Body of pancreas (tissue), 4 donors: ENCODE data around the gene CCDC182. TPM values are rescaled to one million over a fixed set of nuclear protein-coding genes. Genes with fewer than 3 reads are reported as not detected.

Experiments
- ATAC-seq: fragments of 150-250 bp; one replicate; pipeline ENCODE4 v1.9.1; 2016
- DNase-seq, 4 donors: peaks; one replicate each; pipeline ENCODE4 v3.0.0-alpha.2; 2019
- H3K27ac ChIP-seq, 4 donors: fragments of 200-600 bp; sonication (generic); 1 replicate in 3 of 4; 2 replicates in 1 of 4; pipeline versions ENCODE4 v1.5.1 to v1.6.1; 2016 to 2019; ENCODE audit warnings: mild to moderate bottlenecking in 1 of 4, mixed read lengths in 1 of 4, moderate library complexity in 1 of 4
- H3K27me3 ChIP-seq, 2 donors: fragments of 200-600 bp; sonication (generic); one replicate each; pipeline ENCODE4 v1.6.0; 2016; ENCODE audit warnings: mild to moderate bottlenecking in 1 of 2
- H3K36me3 ChIP-seq, 2 donors: fragments of 200-600 bp; sonication (generic); replicated peaks in 1 of 2; 2 replicates each; pipeline ENCODE4 v1.5.1; 2016; ENCODE audit warnings: low read depth in 2 of 2; ENCODE audit not compliant: insufficient read depth in 1 of 2
- H3K4me1 ChIP-seq: fragments of 200-600 bp; sonication (generic); one replicate; pipeline ENCODE4 v1.6.0; 2016
- H3K4me3 ChIP-seq, 2 donors: fragments of 200-600 bp; sonication (generic); 1 replicate in 1 of 2; 2 replicates in 1 of 2; pipeline ENCODE4 v1.5.1; 2016 to 2019
- H3K9me3 ChIP-seq, 3 donors: fragments of 200-600 bp; sonication (generic); 1 replicate in 2 of 3; 2 replicates in 1 of 3; pipeline ENCODE4 v1.5.1; 2016
- CTCF ChIP-seq, 7 experiments: fragments of 450-650 bp in 4 of 7; fragments of 200-600 bp in 3 of 7; sonication (generic) in 3 of 7; IDR thresholded peaks; one replicate each; pipeline ENCODE4 v1.5.1; 2016 to 2019; ENCODE audit warnings: antibody characterized with exemption in 7 of 7
- POLR2A ChIP-seq, 3 donors: fragments of 450-650 bp; IDR thresholded peaks; one replicate each; pipeline ENCODE4 v1.6.1; 2016; ENCODE audit warnings: antibody characterized with exemption in 3 of 3, mild to moderate bottlenecking in 2 of 3
- WGBS, 2 donors: methylation state at CpG; one replicate each; pipeline ENCODE4 v1.1.5; 2017; 5-methylcytosine and 5-hydroxymethylcytosine counted together
- intact Hi-C: fragments of 100-400 bp; cut with DNase I; formaldehyde crosslinking; loops from one replicate; pipeline ENCODE4 v1.15.1; 2023
- total RNA-seq, 2 donors: library from RNA; depleted of rRNA; stranded (reverse); fragments of >200 nt; gene quantifications; one replicate each; pipeline ENCODE4 v1.1.0, GENCODE V29; 2016

CCDC182 gene
- total RNA-seq, 2 donors from 2014 or later: not detected

- no peak for DNase-seq
- H3K4me1 ChIP-seq: no peaks in the 10 kb centered on the region
- no peak for ATAC-seq
- intact Hi-C loops: no loop called here
- H3K4me3 ChIP-seq: no peak overlapping the region
- no peak for TF ChIP-seq CTCF (IDR thresholded peaks at IDR 0.05)
- TF ChIP-seq POLR2A (IDR thresholded peaks at IDR 0.05): no peak
- no peaks in the 10 kb centered on the region for H3K27me3 ChIP-seq
- no peak overlapping the region for H3K27ac ChIP-seq
- no peaks in the 10 kb centered on the region for H3K9me3 ChIP-seq
- no peaks in the 10 kb centered on the region for H3K36me3 ChIP-seq
- WGBS, 2 donors: 68 to 77% methylated on average over 10 to 14 of the region's 14 CpGs
Measured at GRCh38 chr17:57724026-57724728, 20.9 kb downstream of the CCDC182 start.

DNA sequence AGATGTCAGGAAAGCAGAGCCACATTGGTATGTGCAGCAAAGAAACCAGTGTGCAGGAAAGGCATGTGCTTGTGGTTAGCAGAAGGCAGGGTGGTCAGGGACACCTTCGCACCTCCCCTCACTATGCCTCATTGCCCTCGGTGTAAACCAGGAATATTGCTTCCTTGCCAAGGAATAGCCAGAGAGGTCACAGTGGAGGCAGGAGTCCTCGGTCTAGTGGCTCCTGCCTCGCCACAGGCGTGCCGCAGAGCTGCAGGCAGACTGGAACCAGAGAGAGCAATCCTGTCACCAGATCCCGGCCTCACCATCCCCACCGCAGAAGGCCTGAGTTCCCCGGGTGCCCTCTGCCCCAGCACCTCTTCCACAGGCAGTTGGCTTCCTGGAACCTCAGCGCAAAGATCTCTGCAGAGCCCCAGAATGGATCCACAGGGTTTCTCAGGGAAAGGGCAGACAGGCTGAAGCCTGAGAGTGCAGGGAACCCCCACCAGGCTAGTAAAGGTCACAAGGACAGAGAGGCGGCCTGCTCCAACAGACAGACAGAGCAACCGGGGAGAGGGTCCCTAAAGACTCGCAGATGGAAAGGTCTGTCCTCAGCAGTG, 21.6 kb downstream of the CCDC182 start:
- no peak for DNase-seq
- Histone ChIP-seq H3K27me3 (no peaks in the 10 kb centered on the region), H3K36me3 (no peaks in the 10 kb centered on the region), H3K4me1 (no peaks in the 10 kb centered on the region), H3K4me3 (no peak overlapping the region), H3K9me3 (no peaks in the 10 kb centered on the region), H3K27ac (no peak overlapping the region)
- 85 to 91% methylated on average over 5 to 13 of the region's 13 CpGs for WGBS, 2 donors
- TF ChIP-seq CTCF (IDR thresholded peaks at IDR 0.05) (no peak), POLR2A (IDR thresholded peaks at IDR 0.05) (no peak)
- no peak for ATAC-seq
- intact Hi-C loops: no loop called here

DNA sequence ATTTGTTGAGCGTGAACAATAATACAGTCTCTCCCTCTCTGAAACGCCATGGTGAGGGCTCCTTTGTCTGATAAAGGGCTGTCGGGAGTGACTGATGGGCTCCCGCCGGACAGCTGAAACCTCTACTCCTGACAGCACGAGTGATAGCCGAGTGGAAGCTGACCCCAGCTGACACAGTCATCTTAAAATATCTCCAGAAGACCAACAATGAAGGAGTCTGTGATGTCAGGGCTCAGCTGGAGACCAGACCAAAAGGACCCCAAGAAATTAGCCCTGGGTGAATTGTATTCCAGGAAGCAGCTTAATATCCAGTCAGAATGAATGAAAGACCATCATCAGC, 22.4 kb downstream of the CCDC182 start:
- intact Hi-C loops: no loop called here

DNA sequence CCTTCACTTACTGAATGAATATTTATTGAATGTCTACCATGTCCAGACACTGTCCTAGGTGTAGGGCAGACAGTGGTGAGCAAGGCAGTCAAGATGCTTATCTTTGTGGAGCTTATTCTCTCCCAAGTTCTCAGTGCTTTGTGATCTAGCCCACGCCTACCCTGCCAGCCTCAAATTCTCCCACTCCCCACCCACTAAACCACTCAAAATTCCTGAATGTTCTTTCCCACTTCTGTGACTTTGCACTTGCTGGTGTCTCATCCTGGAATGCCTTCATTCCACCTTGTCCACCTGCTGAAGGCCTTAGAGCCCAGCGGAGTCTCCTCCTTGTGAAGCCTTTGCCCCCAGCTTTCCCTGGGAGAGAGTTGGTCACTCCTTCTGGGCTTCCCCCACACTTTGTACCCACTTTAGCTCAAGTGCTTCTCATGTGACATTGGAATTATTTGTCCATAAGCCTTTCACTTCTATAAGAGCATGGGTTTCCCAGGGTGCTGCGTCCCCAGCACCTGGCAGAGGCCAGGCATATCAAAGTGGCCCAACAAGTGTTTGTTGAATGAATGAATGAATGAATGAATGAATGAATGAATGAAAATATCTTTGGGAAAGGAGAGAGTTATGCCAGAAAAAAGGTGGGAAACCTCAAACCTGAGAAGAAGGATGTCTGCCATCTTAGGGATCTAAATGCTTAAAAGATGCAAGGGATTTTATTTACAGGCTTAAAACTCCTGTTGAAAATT, 23.0 kb downstream of the CCDC182 start:
- Histone ChIP-seq H3K36me3 (no peaks in the 10 kb centered on the region), H3K27ac (no peak overlapping the region), H3K9me3 (no peaks in the 10 kb centered on the region), H3K27me3 (no peaks in the 10 kb centered on the region), H3K4me3 (no peak overlapping the region), H3K4me1 (no peaks in the 10 kb centered on the region)
- intact Hi-C loops: no loop called here
- no peak for DNase-seq
- TF ChIP-seq CTCF (IDR thresholded peaks at IDR 0.05): no peak
- WGBS, 2 donors: 90 to 94% methylated on average over 3 of the region's 3 CpGs
- no peak for ATAC-seq

More for the DNA sequence above, 22.4 kb downstream of the CCDC182 start:
- H3K4me3 ChIP-seq: no peak overlapping the region
- no peaks in the 10 kb centered on the region for H3K9me3 ChIP-seq
- H3K36me3 ChIP-seq: no peaks in the 10 kb centered on the region
- no peaks in the 10 kb centered on the region for H3K4me1 ChIP-seq
- 72% methylated on average over 7 of the region's 7 CpGs for WGBS, 2 donors
- TF ChIP-seq CTCF (IDR thresholded peaks at IDR 0.05) (no peak), POLR2A (IDR thresholded peaks at IDR 0.05) (no peak)
- H3K27me3 ChIP-seq: no peaks in the 10 kb centered on the region
- H3K27ac ChIP-seq: no peak overlapping the region
- DNase-seq (no peak), ATAC-seq (no peak)
